GM21526 (cell line): ENCODE data around the gene HOXC5.

Source experiments
- ATAC-seq: cut with Tn5 transposase; IDR thresholded peaks from one replicate; pipeline ENCODE4 v1.9.1; 2021; ENCODE audit warnings: moderate library complexity; ENCODE audit not compliant: unreplicated experiment, low FRiP score

Gene HOXC5

DNA sequence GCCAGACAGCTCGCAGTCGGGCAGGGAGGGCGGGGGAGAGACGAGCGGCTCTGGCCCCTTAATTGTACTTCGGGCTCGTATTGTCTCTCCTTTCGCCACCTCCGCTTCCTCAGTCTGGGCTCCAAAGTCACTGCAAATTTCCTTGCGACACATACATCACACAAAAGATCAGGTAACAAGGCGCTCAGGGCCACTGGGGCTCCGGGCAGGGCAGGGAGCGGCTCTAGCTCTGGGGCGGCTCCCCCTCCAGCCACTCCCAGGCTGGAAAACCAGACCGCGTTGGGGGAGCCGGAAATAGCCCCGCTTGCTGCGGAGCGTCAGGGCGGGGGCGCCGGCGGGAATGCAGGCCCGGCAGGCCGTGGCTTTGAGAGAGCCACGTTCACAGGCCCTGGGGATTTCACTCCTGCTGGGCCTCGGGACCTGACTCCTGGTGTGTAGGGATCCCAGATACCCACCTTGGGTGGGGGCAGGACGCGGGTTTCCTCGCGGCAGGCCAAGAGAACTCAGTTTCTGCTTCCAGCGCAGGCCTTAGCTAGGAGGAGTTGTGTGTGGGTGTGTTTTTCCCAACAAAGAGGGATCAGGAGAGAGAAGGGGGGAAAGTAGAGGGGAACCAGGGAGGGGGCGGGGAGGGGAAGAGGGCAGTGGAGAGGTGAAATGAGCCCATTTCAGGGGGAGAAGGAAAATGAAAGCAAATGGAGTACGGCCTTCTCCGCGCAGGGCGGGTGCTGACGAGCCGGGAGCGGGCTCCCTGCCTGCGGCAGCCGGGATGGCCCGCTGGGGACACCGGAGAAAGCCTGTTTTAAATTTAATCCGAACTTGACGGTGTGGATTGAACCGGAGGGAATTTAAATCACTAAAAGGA is 37.2 kb upstream of the HOXC5 start:
- ATAC-seq, result no peak

GRCh38 chr12:53996240-53997203 is 36.3 kb upstream of the HOXC5 start:
- no peak for ATAC-seq

- no peak for ATAC-seq
Measured at GRCh38 chr12:53997204-53998109, 35.4 kb upstream of the HOXC5 start.

- no peak for ATAC-seq
Measured at GRCh38 chr12:53998110-53998899, 34.5 kb upstream of the HOXC5 start.

GRCh38 chr12:53998900-53999236 is 34.0 kb upstream of the HOXC5 start:
- ATAC-seq, result no peak

DNA sequence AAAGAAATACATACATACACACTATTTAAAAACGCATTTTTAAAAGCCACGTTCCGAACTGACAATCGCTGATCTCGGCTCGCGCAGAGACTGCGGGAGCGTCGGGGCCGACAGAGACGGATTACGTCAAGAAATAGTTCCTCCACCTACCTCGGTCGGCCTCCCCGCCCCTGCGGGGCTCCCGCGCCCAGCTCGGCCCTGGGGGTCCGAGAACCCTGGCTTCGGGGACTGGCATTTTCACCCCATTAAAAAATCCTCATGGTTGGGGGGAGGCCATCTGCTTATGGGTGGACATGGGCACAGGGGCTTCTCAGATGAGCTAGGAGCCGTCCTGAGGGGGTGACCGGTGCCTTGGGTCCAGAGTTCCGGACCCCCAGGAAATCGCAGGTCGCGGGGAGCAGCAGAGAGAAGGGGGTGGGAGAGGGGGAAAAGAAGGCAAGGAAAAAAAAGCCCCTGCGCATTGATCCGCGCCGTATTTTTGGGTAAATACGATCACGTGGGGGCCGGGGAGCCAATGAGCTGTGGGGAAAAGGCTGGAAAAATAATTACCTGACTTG is 33.2 kb upstream of the HOXC5 start:
- ATAC-seq, result no peak

GRCh38 chr12:54000116-54001114 is 32.4 kb upstream of the HOXC5 start, which contains the start of gene HOXC9:
TSS of gene HOXC9 (plus strand) at chr12:54000161. CDS start at chr12:54000189, 28 bp downstream.
- no peak for ATAC-seq

DNA sequence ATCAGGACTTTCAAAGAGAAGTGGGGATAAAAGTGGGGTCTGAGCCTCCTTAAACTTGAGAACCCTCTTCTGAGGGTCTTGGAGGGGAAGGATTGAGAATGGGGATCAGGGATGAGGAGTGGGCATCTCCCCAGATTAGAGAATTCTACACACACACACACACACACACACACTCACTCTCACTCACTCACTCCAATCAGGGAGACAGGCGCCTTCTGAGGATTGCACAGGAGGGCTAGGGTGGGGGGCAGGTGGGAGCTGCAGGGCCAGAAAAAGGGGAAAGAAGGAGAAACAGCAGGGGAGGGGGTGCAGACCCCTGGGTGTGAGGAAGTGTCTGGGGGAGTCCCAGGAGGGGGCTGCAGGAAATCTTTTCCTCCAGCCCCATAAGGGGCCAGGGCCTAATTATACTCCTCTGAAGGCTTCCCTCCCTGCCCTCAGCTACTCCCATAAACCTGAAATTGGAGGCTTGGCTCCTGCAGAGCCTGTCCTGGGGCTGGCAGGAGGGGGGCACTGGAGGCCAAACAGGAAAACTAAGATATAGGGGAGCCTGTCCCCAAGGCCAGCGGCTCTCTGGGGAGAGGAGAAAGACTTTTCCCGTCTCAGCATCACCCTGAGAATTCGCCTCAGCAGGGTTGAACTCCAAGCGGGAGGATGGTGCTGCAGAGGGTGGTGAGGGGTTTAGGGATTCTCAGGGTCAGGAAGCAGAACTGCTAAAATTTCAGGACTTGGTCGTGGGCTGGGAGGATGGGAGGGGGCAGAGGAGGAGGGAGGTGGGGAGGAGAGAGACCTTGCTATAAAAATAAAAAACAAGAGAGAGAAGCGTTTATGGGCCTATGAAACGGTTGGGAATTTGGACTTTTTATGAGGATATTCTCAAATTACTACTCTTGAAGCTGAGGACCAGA is 31.3 kb upstream of the HOXC5 start:
- no peak for ATAC-seq

GRCh38 chr12:54002278-54002914 is 30.5 kb upstream of the HOXC5 start:
- ATAC-seq, result no peak

DNA sequence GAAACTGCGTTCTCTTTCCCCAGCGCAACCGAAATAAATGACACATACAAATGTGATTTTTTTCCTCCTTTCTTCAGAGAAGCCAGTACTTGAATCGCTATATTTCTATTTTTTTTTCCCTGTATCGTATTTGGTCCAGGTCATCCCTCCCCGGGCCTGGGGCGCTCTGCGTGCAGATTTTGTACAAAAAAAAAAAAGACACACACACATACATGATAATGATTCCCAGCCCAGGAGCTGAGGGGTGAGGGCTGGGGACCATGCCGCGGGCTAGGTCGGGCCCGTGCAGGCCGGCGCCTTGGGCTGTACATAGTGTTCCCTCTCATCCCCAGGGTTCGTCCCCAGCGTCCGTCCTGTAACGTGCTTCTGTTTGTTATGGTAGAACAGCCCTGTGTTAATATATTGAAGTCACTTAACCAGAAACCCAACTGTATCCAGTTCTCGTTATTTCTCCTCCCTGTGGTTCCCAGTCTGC is 29.9 kb upstream of the HOXC5 start:
- no peak for ATAC-seq

- no peak for ATAC-seq
Measured at GRCh38 chr12:54003625-54004024, 29.2 kb upstream of the HOXC5 start.

DNA sequence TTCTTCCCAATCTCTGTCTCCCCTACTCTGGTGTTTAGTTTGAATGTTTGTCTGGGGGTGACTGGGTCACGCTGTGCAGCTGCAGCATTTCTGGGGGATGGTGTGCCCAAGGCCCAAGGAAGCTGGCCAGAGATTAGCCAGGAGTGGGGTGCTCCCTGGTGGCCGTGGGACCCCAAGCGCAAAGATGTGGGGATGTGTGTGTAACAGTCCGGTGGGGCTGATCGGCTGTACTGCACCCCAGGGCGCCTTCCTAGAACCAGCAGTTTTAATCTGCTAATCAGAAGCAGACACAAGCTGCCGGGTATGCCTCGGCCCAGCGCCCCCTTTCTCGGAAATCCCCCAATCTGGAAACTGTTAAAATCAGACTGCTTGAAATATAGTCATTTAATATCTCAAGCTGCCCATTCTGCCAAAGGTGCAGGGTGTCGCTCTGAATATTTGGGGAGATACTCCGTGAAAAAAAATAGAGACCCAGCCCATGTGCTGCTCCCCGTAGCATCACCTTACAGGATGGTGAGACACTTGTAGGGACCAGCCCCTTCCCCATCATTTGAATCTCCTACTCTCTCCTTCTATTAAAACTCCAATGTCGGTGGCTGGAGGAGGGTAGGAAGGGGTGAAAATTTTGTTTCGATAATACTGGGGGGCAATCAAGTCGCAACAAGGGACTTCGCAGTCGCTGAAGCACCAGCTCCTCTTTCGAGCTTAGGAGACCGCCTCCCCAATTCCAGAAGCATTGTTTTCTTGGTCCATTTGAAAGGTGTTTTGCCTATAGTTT is 28.6 kb upstream of the HOXC5 start:
- ATAC-seq, result no peak

DNA sequence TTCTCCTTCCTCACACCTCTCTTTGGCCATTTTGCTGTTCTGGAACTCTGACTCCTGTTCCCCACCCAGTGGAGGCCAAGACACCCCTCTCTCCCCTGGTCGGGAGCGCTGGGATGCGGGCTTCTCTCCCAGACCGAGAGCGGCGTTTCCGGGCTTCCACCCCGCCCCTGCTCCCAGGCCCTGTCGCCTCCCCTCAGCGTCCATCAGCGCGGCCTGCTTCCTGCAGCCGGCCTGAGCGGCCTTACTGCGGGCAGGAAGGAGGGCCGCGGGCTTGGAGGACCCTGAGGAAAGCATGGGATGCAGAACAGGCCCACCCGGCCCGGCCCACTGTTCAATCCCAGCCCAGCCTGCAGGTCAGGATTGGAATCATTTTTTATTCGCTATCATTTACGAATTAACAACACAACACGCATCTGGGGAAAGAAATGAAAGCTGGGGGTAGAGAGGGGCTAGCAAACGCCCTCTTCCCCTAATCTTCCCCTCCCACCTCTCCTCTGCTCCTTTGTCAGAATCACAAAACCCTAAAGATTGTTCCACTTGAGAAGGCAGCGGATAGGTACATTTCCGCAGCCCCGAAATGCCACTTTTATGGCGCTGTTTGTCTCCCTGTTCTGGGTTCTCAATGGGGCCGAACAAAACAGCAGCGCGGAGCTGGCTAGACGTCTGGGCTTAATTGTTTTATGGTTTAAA is 27.9 kb upstream of the HOXC5 start:
- ATAC-seq, result no peak

DNA sequence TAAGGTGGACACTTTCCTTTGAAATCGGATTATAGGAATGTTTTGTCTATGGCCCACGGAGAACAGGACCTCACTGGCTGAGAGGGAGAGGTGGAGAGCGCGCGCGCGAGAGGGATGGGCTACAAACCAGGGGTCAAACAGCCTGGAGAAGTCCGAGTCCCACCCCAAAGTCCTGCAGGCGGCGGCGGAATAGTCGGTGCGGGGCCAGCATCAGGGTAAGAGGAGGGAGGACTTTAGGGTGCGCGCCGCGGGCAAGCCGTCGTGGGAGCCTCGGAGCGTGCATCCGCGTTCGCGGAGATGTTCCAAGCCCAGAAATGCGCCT is 27.4 kb upstream of the HOXC5 start:
- no peak for ATAC-seq

DNA sequence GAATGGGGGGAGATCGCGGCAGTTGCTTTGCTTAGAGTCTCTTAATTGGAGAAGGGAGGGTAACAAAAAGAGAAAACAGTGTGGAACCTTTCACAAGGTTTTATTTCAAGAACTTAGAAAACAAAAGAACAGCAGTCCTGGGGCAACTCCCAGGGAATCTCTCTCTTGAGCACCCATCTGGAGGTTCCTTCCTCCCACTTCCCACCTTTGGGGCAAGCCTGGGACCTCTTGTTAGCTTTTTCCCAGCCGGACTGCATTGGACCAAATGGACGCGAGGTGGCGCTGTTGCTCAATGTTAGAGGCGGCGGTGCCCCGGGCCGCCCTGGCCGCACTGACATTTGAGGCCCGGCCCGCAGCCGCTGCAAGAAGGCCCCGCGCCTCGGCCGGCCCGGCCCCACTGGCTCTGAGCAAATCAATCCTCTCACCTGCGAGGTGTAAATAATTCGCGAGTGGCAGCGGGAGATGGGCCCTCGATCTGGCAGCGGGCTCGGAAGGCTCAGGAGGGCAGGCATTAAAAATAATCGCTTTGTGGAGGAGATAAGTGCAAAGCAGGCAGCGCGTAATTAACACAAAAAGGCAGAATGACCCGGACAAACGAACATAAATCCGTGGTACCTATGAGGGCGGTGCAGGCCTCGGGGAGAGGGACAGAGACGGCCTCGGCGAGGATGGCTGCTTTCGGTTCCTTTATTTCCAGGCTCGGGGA is 26.8 kb upstream of the HOXC5 start:
- peak; percentile 75 for ATAC-seq
